ENCODE data around the gene FUT9. TPM values are rescaled to one million over a fixed set of nuclear protein-coding genes. Genes with fewer than 3 reads are reported as not detected.

Gene FUT9
- total and polyA plus RNA-seq, 10 of the 15 experiments (the other 5 are each of a cell fraction or from before 2014, with no cell fraction given): not detected

- SMC1A ChIA-PET (ENCODE audit: uncharacterized antibody, unreplicated experiment): interaction anchor here (2.1 kb wide), 1 partner anchor 27 kb away, joined by 4 read pairs; no protein-coding TSS in a partner anchor
- H3K79me2 ChIP-seq (ENCODE audit: control insufficient read depth, insufficient read depth, low read length): no peaks in the 10 kb centered on the region
- intact Hi-C loops (cut with micrococcal nuclease; ENCODE audit: unreplicated experiment): no loop called here
- POLR2A ChIA-PET: no interaction called here
- no peak overlapping the region for H3K27ac ChIP-seq (ENCODE audit: control insufficient read depth, insufficient read depth)
- no peak for DNase-seq (ENCODE audit: low read depth, low spot score)
- H4K20me1 ChIP-seq (ENCODE audit: control insufficient read depth, insufficient read depth): no peaks in the 10 kb centered on the region
- FAIRE-seq: no peak
- no peaks in the 10 kb centered on the region for H3K9me3 ChIP-seq (replicated peaks; ENCODE audit: control insufficient read depth, insufficient read depth, low read length)
- H3K4me3 ChIP-seq: no peak overlapping the region
- RAD21 ChIA-PET (ENCODE audit: unreplicated experiment): no interaction called here
- WGBS (ENCODE audit: insufficient coverage, insufficient replicate concordance, low lambda C conversion rate, missing lambda C conversion rate): 25% methylated on average over 2 of the region's 2 CpGs
- TF ChIP-seq NKRF (conservative IDR thresholded peaks at IDR 0.05) (no peak), CBX5 (IDR thresholded peaks at IDR 0.05; ENCODE audit: low read depth) (no peak), TCF3 (IDR thresholded peaks at IDR 0.05; ENCODE audit: borderline replicate concordance, insufficient read depth, low read depth, low read length) (no peak), CEBPZ (IDR thresholded peaks at IDR 0.05; ENCODE audit: low read depth, low read length) (no peak), PKNOX1 (IDR thresholded peaks at IDR 0.05) (no peak), ESRRA (IDR thresholded peaks at IDR 0.05; ENCODE audit: low read length) (no peak), RB1 (IDR thresholded peaks at IDR 0.05; ENCODE audit: borderline replicate concordance) (no peak)
- no TSS peak for BruUV-seq (replicated peaks)
- no peak for ATAC-seq
- H3K36me3 ChIP-seq (ENCODE audit: control insufficient read depth in 2 of 2, insufficient read depth in 2 of 2, low read length in 1 of 2): no peaks in the 10 kb centered on the region
- H3K4me1 ChIP-seq (ENCODE audit: control insufficient read depth, insufficient read depth, low read length): no peaks in the 10 kb centered on the region
- no peaks in the 10 kb centered on the region for H3K27me3 ChIP-seq (replicated peaks in 1 of 2; ENCODE audit: control insufficient read depth in 2 of 2, insufficient read depth in 2 of 2, low read length in 1 of 2)
- in situ Hi-C loops (cut with MboI): no loop called here
- H2AFZ ChIP-seq (ENCODE audit: control insufficient read depth, low read depth, low read length): no peak overlapping the region
- CTCF ChIA-PET: no interaction called here
- no peak overlapping the region for H3K4me2 ChIP-seq (ENCODE audit: control insufficient read depth, insufficient read depth)
- no peak overlapping the region for H3K9ac ChIP-seq (ENCODE audit: control insufficient read depth, insufficient read depth, low read length)
Measured at GRCh38 chr6:96211341-96211740, 195.6 kb downstream of the FUT9 start.

Measured in GM12878 (cell line).